HK-2 (cell line): ENCODE data around the gene TPR.
"Not testable (repeated sequence)": the region's sequence is repeated elsewhere in the genome, so short reads cannot be mapped to it uniquely, and the experiment has no call there.

Experiments used
- DNase-seq: peaks from one replicate; pipeline ENCODE4 v3.0.0-alpha.2; 2018; ENCODE audit not compliant: unreplicated experiment

TPR gene

DNA sequence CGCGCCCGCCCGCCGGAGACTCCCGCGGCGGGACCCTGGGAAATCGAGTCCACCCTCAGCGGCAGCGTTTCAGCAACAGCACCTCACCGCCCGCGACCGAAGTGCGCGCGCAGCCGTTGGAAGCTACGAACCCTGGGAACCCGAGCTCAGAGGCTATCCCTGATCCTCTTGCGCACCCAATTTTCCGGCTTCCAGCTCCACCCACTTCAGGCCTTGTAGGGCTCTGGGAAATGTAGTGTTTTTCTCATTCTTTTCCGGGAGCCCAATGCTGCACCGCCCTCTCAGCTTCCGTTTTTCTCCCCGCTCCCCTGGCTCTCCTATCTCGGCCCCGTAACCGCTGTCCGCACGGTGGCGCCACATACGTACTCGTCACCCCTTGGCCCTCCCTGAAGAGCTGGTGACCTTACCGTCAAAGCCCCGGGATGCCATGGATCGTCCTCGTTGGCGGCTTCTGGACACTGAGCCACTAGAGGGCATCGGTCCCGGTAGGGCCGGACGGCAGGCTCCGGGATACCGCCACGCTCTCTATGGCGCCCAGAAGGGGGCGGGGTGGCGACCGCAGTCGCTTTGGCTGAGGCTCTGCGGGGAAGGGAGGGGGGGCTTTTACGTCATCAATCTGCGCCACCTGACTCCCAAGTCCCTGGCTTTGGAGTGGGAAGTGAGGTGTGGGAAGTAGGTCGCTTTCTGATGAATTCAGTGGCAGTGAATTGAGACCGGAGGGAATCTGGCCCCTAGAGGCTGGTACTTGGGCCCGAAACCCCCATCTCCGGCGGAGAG lies at the start of gene TPR, which contains the start of gene ODR4:
TSS of gene TPR (minus strand) at position 102 of the 777 bp plus-strand sequence. CDS start 225 bp downstream, outside the sequence.
TSS of gene ODR4 (plus strand) at position 687 of the 777 bp plus-strand sequence. CDS start 3,948 bp downstream, outside the sequence.
- peak; percentile 97 for DNase-seq

DNA sequence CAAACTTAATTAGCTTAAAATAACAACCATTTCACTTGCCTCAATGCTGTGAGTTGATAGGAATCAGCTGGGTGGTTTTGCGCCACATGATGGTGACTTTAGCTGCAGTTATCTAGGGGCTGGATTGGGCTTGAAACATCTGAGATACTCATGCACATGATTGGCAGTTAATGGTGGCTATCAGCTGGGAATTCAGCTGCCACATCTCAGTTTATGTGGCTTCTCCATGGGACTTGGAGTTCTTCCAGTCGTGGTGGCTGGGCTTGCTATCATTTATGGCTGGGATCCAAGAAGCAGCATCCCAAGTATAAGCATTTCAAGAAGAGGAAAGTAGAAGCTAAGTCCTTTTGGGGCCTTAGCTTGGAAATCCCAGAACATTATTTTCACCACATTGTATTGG lies 49.5 kb upstream of the TPR start:
- DNase-seq: no peak

DNA sequence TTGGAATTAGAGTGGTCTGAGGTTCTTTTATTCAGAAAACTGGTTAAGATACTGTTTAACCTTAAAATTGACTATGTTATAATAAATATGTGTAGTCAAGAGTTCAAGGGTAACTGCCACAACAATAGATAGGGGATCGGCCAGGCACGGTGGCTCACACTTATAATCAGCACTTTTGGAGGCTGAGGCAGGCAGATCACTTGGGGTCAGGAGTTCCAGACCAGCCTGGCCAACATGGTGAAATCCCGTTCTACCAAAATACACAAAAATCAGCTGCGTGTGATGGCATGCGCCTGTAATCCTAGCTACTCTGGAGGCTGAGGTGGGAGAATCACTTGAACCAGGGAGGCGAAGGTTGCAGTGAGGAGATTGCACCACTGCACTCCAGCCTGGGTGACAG lies 46.4 kb upstream of the TPR start:
- DNase-seq: no peak

DNA sequence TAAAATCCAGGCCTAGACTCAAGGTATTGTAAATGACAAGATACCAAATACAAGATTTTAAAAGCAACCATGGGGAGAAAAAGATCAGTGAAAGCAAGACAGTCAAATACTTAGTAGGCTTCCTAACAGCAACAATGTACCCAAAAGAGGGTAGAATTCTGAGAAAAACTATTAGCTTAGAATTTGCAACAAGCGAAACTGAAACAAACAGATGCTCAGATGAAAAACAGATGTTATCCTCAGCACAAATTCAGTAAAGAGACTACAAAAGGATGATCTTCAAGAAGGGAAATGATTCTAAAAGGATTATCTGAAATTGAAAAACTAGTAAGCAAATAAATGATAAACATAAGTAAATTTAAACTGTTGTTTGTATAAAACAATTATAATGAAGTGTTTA lies 45.9 kb upstream of the TPR start:
- no peak for DNase-seq

DNA sequence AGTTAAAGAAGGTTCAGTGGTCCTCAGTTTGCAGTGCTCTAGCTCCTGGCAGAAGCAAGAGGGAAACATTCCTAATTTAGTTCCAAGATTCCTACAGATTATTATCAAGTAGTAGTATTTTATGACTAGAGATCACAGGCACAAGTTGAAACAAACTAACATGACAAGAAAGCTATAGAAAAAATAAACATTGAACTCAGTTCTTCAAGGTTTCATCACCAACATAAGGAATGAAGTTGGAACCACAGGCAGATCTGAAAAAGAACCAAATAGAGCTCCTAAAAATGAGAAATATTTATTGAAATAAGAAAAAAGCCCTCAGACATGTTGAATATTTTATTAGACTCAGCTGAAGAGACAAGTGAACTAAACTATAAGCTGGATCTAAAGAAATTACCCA lies 45.3 kb upstream of the TPR start:
- DNase-seq: no peak

DNA sequence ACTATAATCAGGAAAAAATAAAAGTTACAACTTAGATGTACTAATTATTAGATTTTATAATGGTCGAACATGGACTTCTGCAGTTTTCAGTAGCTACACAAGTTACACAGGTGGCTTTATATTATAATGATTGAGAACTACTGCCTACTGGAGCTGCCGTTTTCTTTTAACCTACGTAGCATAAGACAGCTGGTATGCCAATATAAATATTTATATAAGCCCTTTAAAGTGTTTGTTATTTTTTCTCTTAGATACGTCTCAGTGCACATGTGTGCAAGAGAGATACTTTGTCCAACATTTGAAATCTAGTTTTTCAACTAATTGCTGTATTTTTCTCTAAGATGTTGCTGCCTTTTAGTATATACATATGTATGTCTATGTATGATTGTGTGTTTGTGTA lies 43.5 kb upstream of the TPR start:
- no peak for DNase-seq

DNA sequence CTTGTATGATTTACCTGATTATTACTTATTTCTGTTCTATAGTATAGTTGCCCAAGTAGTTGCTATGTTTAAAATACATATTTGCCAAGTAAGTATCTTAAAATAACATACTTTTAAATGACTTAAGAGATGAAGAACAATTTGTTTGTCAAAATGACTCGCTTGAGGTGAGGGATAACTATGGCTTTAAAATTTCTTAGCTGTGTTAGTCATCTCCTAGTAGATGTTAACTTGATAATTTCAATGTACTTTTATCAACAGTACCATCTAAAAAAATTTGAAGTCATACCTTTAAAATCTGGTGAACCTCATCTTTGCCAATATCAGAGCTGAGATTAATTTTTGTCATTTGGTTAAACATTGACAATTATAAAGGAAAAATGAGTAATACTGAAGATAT lies 38.3 kb upstream of the TPR start:
- DNase-seq: no peak

DNA sequence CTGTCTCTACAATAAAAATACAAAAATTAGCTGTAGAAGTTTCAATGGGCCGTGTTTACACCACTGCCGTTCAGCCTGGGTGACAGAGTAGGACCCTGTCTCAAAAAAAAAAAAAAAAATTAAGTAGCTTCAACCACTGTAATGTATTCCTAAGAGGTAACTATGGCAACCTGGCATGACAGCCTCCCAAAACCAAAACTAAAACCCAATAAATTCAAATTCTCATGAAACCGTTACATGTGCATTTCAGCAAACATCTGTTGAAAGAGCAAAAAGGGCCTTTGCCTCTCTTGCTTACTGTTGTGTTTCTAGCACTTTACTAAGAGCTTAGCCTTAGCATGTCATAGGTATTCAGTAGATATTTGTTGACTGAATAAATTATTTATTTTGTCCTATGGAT lies 34.0 kb upstream of the TPR start:
- no peak for DNase-seq

DNA sequence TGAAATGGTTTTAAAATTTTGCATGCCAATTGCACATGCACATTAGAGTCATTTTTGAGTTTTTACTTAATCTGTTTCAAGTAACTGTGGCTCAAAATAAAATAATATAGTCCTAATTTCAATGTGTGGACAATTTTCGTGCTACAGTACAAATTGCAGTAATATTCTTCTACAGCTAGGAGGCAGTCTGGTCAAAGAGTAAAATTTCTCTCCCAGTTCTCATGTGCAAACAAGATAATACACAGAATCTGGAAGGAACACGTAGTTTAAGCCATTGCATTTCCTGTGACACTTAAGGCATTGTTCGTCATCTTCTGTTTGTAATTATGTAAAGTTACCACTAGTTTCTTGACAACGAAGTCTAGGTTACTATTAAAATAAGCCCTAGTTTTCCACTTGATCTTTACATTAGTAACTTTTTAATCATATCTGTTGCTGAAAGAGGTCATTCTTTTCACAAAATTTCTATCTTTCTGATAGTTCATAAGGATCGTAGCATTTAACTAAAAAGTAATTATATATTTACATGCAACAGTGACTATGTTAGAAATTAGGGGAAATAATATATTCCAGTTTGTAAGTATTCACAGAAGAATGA lies 29.5 kb upstream of the TPR start:
- DNase-seq: no peak

DNA sequence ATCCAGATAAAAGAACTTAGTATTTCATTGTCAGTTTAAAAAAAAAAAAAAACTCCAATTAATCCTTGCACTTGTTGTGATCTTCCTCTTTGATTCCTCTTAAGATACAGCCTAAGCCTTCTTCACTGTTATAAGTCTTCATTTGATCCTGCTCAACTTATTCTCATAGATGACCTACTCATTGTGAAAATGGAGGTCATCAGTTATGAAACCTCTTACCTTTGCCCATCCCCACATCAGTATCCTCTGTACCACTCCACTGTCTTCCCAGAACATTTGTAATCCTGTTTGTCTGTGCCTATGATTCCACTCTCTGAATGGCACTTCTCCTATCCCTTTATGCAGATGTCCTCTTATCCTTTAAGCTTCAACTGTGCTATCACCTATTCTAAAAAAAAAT lies 28.6 kb upstream of the TPR start:
- no peak for DNase-seq

DNA sequence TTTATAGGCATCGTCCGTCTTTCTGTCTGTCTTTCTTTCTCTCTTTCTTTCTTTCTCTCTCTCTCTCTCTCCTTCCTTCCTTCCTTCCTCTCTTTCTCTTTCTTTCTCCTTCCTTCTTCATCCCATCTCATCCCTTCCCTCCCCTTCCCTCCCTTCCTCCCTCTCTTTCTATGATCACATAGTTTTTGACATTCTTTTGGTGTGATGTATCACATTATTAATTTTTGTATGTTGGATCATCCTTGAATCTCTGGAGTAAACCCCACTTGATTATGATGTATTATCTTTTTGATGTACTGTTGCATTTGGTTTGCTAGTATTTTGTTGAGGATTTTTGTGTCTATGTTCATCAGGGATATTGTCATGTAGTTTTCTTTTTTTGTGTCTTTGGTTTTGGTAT lies 26.4 kb upstream of the TPR start:
- not testable (repeated sequence) for DNase-seq

DNA sequence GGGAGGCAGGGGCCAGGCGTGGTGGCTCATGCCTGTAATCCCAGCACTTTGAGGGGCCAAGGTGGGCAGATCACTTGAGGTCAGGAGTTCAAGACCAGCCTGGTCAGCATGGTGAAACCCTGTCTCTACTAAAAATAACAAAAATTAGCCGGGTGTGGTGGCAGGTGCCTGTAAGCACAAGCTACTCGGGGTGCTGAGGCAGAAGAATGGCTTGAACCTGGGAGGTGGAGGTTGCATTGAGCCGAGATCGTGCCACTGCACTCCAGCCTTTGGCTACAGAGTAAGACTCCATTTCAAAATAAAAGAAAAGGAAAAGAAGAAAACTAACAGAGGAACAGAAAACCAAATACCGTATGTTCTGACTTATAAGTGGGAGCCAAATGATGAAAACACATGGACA lies 17.7 kb upstream of the TPR start:
- DNase-seq: not testable (repeated sequence)

DNA sequence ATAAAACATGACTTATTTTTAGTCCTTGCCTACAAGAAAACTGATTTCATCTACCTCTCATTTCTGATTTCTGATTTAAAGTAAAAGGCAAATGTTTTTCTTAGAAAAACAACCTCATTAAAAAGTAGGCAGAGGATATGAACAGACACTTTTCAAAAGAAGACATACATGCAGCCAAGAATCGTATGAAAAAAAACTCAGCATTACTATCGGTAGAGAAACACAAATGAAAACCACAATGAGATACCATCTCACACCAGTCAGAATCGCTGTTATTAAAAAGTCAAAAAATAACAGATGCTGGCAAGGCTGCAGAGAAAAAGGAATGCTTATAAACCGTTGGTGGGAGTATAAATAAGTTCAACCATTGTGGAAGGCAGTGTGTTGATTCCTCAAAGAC lies 16.8 kb upstream of the TPR start:
- DNase-seq: no peak

DNA sequence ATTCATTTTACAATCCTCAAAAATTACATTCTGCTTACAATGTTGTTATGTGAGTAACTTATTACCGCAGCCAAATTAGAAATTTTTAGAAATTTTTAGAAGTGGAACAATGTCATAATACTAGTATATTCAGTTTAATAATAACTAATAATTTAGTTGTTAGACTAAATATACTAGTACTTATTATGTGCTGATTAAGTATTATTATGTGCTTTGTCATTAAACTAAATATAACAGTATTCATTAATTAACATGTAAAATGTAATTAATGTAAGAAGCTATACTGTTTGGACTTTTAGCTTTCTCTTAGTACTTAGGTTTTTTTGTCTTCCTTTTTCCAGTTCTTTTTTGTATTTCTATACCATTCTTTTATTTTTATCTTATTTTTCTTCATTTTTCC lies 15.9 kb upstream of the TPR start:
- no peak for DNase-seq

DNA sequence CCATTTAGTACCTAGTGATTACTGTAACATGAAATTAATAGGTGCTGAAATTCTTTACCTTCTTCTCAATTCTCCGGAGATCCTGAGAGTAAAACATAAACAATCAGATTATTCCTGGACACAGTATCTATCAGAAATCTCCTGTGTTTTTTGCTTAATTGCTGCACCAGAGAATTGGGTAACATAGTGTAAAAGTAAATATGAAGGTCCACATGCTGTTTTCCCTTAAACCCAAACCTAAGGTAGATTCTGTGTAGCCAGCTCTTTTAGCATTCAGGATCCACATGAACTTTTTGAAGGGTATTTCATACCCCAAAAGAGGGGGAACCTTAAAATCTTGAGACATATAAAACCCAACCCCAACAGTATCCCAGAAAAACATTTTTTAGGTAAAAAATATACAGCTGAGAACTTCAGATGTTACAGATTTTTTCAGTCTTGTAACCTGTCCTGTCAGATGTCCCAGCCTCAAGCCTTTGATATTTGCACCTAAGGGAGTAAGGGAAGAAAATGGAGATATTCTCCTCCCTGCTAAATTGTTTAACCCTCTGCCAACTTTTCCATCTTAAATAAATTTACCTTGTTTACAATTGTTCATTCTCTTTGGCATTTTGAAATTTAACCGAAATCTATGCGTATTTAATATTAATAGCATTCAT lies 11.8 kb upstream of the TPR start:
- no peak for DNase-seq

DNA sequence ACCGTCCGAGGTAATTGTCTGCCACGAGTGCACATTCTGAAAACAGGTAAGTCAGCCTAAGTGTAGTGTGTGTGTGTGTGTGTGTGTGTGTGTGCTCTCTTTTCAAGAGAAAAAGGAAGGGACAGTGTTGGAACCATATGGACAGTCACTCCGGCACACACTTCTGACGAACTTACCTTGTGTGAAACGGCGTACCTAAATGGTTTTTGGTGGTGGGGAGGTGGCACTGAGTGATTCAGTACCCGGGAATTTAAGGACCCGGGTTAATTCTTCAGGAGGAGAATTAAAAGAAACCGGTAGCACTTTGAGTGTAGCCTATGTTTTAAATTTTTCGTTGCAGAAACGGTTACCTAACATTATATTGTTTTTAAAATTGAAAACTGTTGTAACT lies 871 bp upstream of the TPR start:
- DNase-seq: no peak

DNA sequence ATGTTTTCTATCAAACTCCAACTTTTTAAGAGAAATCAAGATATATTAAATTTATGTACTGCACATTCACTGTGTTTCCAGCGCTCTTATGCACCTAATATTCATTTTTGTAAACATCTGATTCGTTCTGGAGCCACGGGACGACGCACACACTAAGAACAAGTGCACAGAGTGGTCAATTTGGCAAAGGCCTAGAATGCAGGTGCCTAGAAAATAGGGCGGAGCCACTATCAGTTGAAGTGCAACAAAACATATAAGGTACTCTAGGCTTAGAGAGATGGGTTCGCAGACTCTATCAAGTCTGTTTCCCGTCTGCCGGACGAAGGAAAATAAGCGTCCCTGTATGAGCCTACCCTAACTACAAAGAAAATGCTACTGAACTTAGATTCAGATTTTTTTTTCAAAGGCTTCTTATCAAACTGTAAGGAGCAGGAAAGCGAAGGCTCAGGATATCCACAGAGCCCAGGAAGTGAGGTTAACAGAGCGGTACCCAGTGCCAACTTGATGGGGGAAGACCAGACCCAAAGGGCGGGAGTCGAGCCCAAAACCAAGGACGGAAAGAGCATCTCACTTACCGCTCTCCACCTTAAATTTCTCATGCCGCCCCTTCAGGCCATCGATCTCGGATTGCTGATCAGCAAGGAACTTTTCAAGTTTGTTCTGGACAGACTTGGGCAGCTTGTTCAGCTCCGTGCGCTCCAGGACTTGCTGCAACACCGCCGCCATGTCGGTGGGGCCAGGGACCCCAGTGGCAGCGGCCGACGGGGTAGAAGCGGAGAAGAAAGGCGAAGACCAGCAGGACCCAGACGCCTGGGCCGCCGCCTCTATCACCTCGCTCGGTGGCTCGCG lies 526 bp downstream of the TPR start:
- DNase-seq: no peak

DNA sequence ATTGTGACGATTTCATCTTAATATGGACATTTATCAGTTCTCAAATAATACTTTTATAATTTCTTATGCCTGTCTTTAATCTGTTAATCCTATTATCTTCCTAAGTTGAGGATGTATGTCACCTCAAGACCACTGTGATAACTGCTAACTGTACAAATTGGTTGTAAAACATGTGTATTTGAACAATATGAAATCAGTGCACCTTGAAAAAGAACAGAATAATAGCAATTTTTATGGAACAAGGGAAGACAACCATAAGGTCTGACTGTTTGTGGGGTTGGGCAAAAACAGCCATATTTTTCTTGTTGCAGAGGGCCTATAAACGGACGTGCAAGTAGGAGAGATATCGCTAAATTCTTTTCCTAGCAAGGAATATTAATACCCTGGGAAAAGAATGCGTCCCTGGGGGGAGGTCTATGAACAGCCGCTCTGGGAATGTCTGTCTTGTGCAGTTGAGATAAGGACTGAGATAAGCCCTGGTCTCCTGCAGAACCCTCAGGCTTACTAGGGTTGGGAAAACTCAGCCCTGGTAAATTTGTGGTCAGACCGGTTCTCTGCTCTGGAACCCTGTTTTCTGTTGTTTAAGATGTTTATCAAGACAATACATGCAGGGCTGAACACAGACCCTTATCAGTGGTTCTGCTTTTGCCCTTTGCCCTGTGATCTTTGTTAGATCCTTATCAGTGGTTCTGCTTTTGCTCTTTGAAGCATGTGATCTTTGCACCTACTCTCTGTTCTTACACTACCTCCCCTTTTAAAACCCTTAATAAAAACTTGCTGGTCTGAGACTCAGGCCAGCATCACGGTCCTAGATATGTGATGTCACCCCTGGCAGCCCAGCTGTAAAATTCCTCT lies 27.0 kb downstream of the TPR start:
- not testable (repeated sequence) for DNase-seq

DNA sequence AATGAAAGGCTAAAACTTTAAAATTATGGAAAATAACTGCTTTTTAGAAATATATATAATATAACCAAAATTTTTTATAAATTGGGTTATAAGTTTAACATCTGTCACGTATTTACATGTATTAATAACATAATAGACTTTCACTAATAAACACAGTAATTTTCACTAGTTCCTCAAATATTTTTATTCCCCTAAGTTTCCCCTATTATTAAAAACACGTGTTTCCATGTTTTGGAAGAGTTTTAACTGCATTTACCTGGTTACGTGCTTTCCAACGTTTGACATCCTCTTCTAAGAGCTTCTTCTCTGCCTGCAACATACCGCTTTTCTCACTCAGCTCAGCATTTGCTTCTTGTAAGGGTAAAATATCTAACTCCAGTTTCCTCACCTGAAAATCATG lies 34.3 kb downstream of the TPR start:
- no peak for DNase-seq

DNA sequence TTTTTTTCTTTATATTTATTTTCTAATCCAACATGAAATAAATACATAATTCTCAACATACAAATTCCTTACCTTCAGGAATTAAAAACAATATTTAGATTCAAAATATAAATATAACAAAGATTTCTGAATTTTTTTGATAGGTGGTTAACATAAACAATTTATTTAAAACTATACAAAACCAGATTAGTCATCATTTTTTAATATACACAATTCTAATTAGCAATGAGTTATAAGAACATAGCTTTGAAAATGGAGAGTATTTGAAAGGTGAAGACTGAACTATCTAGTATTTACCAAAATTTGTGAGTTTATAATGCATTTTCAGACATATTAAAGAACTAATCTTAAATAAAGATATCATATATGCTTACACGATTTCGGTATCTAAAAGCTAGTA lies 37.5 kb downstream of the TPR start:
- no peak for DNase-seq

DNA sequence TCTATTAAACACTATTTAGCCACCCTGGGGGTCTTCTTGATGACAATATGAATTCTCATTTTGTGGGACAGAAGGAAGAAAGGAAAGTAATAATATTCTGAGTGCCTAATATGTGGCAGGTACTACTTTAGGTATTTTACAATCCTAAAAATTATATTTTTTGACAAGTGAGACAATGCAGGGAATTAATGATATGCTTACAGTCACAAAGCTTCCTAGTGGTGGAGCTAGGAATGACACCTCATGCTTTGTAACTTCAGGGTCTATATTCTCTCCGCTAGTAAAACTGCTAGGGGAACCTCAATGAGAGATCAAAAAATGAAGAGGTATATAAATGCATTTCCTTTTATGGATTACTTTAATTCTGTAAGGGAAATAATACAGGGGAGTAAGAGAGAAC lies 44.3 kb downstream of the TPR start:
- DNase-seq: no peak
